GM12878 (cell line): ENCODE measurements around the gene IL36RN. TPM values are rescaled to one million over a fixed set of nuclear protein-coding genes. Genes with fewer than 3 reads are reported as not detected.

ENCODE experiments used
- ATAC-seq: fragments of 200-7000 bp; cut with Tn5 transposase; 3 replicates; pipeline ENCODE4 v1.9.1; 2020; ENCODE audit warnings: mild to moderate bottlenecking, moderate library complexity
- BruUV-seq: library from RNA; stranded (reverse); fragments of 400-500 nt; replicated peaks from 2 replicates; lab custom pipeline; 2021; lab: Mats Ljungman, UMichigan
- CTCF ChIA-PET: fragments of 300-600 bp; sonication (Branson Sonifier 250); formaldehyde crosslinking; extraction: SDS; loops from one replicate; lab custom pipeline; 2021; ENCODE audit warnings: inconsistent platforms; lab: Yijun Ruan, JAX
- POLR2A ChIA-PET: fragments of 350-600 bp; formaldehyde crosslinking; extraction: SDS; loops from one replicate; lab custom pipeline; 2021; ENCODE audit warnings: inconsistent platforms; lab: Charles Lee
- RAD21 ChIA-PET: fragments of 300-600 bp; sonication (Branson Sonifier 250); formaldehyde crosslinking; loops from one replicate; lab custom pipeline; 2023; ENCODE audit warnings: antibody characterized with exemption; ENCODE audit not compliant: unreplicated experiment; lab: Charles Lee
- SMC1A ChIA-PET: fragments of 300-600 bp; sonication (Branson Sonifier 250); formaldehyde crosslinking; loops from one replicate; lab custom pipeline; 2023; ENCODE audit not compliant: unreplicated experiment, uncharacterized antibody; lab: Charles Lee
- DNase-seq: peaks from one replicate; pipeline ENCODE4 v3.0.0-alpha.2; 2011; ENCODE audit warnings: low read depth, low spot score
- FAIRE-seq: peaks from 3 replicates; lab custom pipeline; 2011; peaks lifted over from hg19 to GRCh38; lab: Jason Lieb, UNC
- H2AFZ ChIP-seq: 2 replicates; pipeline ENCODE4 v1.6.0; 2011; ENCODE audit warnings: low read depth, low read length, control low read depth; ENCODE audit not compliant: control insufficient read depth
- H3K27ac ChIP-seq: 2 replicates; pipeline ENCODE4 v1.5.1; 2011; ENCODE audit warnings: control low read depth; ENCODE audit not compliant: control insufficient read depth, insufficient read depth
- H3K27me3 ChIP-seq, 2 experiments: replicated peaks in 1 of 2; 2 replicates each; pipeline versions ENCODE4 v1.6.0 to v1.6.1; 2011; ENCODE audit warnings: low read length in 1 of 2; ENCODE audit not compliant: control insufficient read depth in 2 of 2, insufficient read depth in 2 of 2
- H3K36me3 ChIP-seq, 2 experiments: 2 replicates each; pipeline ENCODE4 v1.5.1; 2011; ENCODE audit warnings: low read length in 1 of 2; ENCODE audit not compliant: control insufficient read depth in 2 of 2, insufficient read depth in 2 of 2
- H3K4me1 ChIP-seq: 2 replicates; pipeline ENCODE4 v1.6.1; 2011; ENCODE audit warnings: mild to moderate bottlenecking, low read length, moderate library complexity, mixed read lengths; ENCODE audit not compliant: control insufficient read depth, insufficient read depth
- H3K4me2 ChIP-seq: 2 replicates; pipeline ENCODE4 v1.6.0; 2011; ENCODE audit warnings: control low read depth; ENCODE audit not compliant: control insufficient read depth, insufficient read depth
- H3K4me3 ChIP-seq: fragments of 200-600 bp; sonication (generic); 2 replicates; pipeline ENCODE4 v1.5.1; 2016
- H3K79me2 ChIP-seq: 2 replicates; pipeline ENCODE4 v1.6.0; 2011; ENCODE audit warnings: low read length; ENCODE audit not compliant: control insufficient read depth, insufficient read depth
- H3K9ac ChIP-seq: 2 replicates; pipeline ENCODE4 v1.8.0; 2011; ENCODE audit warnings: low read length, control low read depth, mixed read lengths; ENCODE audit not compliant: control insufficient read depth, insufficient read depth
- H3K9me3 ChIP-seq: replicated peaks from 3 replicates; pipeline ENCODE4 v1.5.1; 2011; ENCODE audit warnings: mild to moderate bottlenecking, low read length; ENCODE audit not compliant: control insufficient read depth, insufficient read depth
- H4K20me1 ChIP-seq: 2 replicates; pipeline ENCODE4 v1.6.0; 2011; ENCODE audit not compliant: control insufficient read depth, insufficient read depth
- CHD2 ChIP-seq: IDR thresholded peaks from 2 replicates; pipeline ENCODE4 v1.6.1; 2011; ENCODE audit warnings: low read depth, low read length, improper control_type of control experiment, borderline replicate concordance
- EED ChIP-seq: sonication (generic); IDR thresholded peaks from 2 replicates; pipeline ENCODE4 v1.6.1; 2016; ENCODE audit warnings: antibody characterized with exemption, low read depth
- EP300 ChIP-seq, 2 experiments: fragments of 150-350 bp in 1 of 2; IDR thresholded peaks; 2 replicates each; pipeline ENCODE4 v1.6.1; 2011 to 2012; ENCODE audit warnings: low read depth in 2 of 2, low read length in 2 of 2, borderline replicate concordance in 1 of 2, improper control_type of control experiment in 1 of 2, inconsistent platforms in 1 of 2; ENCODE audit not compliant: control insufficient read depth in 1 of 2
- ESRRA ChIP-seq: IDR thresholded peaks from 2 replicates; pipeline ENCODE4 v1.6.1; 2012; ENCODE audit warnings: mild to moderate bottlenecking, low read length, improper control_type of control experiment
- NFXL1 ChIP-seq: fragments of 450-650 bp; IDR thresholded peaks from 2 replicates; pipeline ENCODE4 v1.6.1; 2017; ENCODE audit warnings: antibody characterized with exemption, mild to moderate bottlenecking, borderline replicate concordance
- NR2C1 ChIP-seq: fragments of 450-650 bp; IDR thresholded peaks from 2 replicates; pipeline ENCODE4 v1.6.1; 2017; ENCODE audit warnings: antibody characterized with exemption, mild to moderate bottlenecking, moderate library complexity
- RAD21 ChIP-seq: IDR thresholded peaks from 2 replicates; pipeline ENCODE4 v1.6.1; 2011; ENCODE audit warnings: mild to moderate bottlenecking, low read depth, low read length, moderate library complexity; ENCODE audit not compliant: insufficient read depth
- RUNX3 ChIP-seq: IDR thresholded peaks from 2 replicates; pipeline ENCODE4 v1.6.1; 2012; ENCODE audit warnings: low read length, inconsistent platforms
- SRF ChIP-seq, 2 experiments: IDR thresholded peaks; 2 replicates each; pipeline ENCODE4 v1.6.1; 2011; ENCODE audit warnings: low read depth in 2 of 2, low read length in 2 of 2, mild to moderate bottlenecking in 1 of 2, moderate library complexity in 1 of 2
- ZNF207 ChIP-seq: fragments of 450-650 bp; IDR thresholded peaks from 2 replicates; pipeline ENCODE4 v1.6.1; 2014; ENCODE audit warnings: antibody characterized with exemption, mild to moderate bottlenecking, borderline replicate concordance
- WGBS: methylation state at CpG from one replicate; pipeline ENCODE4 v1.1.6; 2016; ENCODE audit warnings: low lambda C conversion rate; ENCODE audit not compliant: insufficient replicate concordance, insufficient coverage; ENCODE audit errors: missing lambda C conversion rate; 5-methylcytosine and 5-hydroxymethylcytosine counted together
- in situ Hi-C: fragments of 300-500 bp; cut with MboI; formaldehyde crosslinking; loops from 9 replicates; pipeline ENCODE4 v1.14.3; 2018; ENCODE audit warnings: mixed read lengths
- intact Hi-C: fragments of 100-400 bp; cut with micrococcal nuclease; formaldehyde crosslinking; loops from one replicate; pipeline ENCODE4 v1.14.2; 2022; ENCODE audit not compliant: unreplicated experiment
- polyA plus RNA-seq, 11 experiments: library from polyadenylated mRNA; depleted of rRNA in 4 of 11; unstranded in 6 of 11; stranded (reverse) in 5 of 11; fragments of >200 nt; fragmentation: Nextera tagmentation in 4 of 11; fragmentation: Illumina TruSeq in 1 of 11; extraction: Ambion mirVana in 4 of 11; extraction: Trizol in 1 of 11; gene quantifications; 1 replicate in 1 of 11; 2 replicates in 10 of 11; pipeline versions ENCODE4 v1.2.1 to v1.2.3, GENCODE V29; 2011 to 2016; ENCODE audit warnings: inconsistent platforms in 2 of 11, missing spikeins in 2 of 11, low read depth in 1 of 11
- total RNA-seq, 4 experiments: library from RNA; depleted of rRNA in 3 of 4; stranded (reverse); fragments of >200 nt in 3 of 4; fragmentation: Illumina TruSeq in 1 of 4; extraction: Trizol in 1 of 4; gene quantifications; 2 replicates each; pipeline versions ENCODE4 v1.2.1 to v1.2.3, GENCODE V29; 2013 to 2021
- TF ChIP-seq, protein P1 (sequence below): IDR thresholded peaks from 2 replicates; pipeline ENCODE4 v1.6.1; 2012; ENCODE audit warnings: low read depth, low read length, improper control_type of control experiment

Gene IL36RN
- total and polyA plus RNA-seq, 10 of the 15 experiments (the other 5 are each of a cell fraction or from before 2014, with no cell fraction given), result not detected

DNA sequence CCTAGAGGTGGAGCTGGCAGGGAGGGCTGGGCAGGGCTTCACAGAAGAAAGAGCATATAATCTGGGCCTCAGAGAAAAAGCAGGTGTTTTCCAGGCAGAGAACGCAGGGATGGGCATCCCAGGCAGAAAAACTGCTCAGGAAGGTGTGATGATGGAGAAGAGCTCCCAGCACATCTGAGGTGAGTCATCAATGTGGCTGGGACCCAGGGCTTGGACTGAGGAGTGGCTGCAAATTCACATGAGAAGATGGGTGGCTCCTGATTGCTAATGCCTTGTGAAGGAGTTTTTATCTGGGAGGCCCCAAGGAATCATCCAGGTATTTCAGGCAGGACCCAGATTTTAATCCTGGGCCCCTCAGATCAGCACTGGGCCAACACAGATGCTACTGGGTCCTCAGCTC is 18.9 kb downstream of the IL36RN start:
- DNase-seq (no peak), FAIRE-seq (no peak)
- POLR2A ChIA-PET, result interaction anchor here (0.6 kb wide), 1 partner anchor 22 kb away, joined by 4 read pairs; no protein-coding TSS in a partner anchor
- Histone ChIP-seq H3K9me3 (no peaks in the 10 kb centered on the region), H3K4me2 (no peak overlapping the region), H3K27ac (no peak overlapping the region), H3K79me2 (no peaks in the 10 kb centered on the region), H3K36me3 (no peaks in the 10 kb centered on the region), H4K20me1 (no peaks in the 10 kb centered on the region), H3K27me3 (no peaks in the 10 kb centered on the region; a peak in 1 of 4 replicates)
- CTCF ChIA-PET, result interaction anchor here (1.4 to 11.8 kb wide), 5 partner anchors 10 to 328 kb away, joined by 3 to 182 read pairs (median 5); partner anchors contain the start of gene IL1F10
- in situ Hi-C loops, result no loop called here
- intact Hi-C loops, result no loop called here
- SMC1A ChIA-PET, result interaction anchor here (1.2 to 2.6 kb wide), 2 partner anchors 21 to 60 kb away, joined by 3 to 12 read pairs; no protein-coding TSS in a partner anchor
- TF ChIP-seq SRF (IDR thresholded peaks at IDR 0.05; ENCODE audit: low read depth in 2 of 2, low read length in 2 of 2) (no peak), EP300 (IDR thresholded peaks at IDR 0.05; ENCODE audit: borderline replicate concordance in 1 of 2, control insufficient read depth in 1 of 2, low read depth in 2 of 2, low read length in 2 of 2) (no peak), RUNX3 (no peak), ESRRA (no peak), NR2C1 (no peak), NFXL1 (no peak), EED (no peak), ZNF207 (no peak), RAD21 (no peak), CHD2 (no peak)
- TF ChIP-seq, protein P1, sequence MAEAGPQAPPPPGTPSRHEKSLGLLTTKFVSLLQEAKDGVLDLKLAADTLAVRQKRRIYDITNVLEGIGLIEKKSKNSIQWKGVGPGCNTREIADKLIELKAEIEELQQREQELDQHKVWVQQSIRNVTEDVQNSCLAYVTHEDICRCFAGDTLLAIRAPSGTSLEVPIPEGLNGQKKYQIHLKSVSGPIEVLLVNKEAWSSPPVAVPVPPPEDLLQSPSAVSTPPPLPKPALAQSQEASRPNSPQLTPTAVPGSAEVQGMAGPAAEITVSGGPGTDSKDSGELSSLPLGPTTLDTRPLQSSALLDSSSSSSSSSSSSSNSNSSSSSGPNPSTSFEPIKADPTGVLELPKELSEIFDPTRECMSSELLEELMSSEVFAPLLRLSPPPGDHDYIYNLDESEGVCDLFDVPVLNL, result no peak
- TF ChIP-seq, all 136 proteins: peak for 0
- BruUV-seq, result no TSS peak
- no peak overlapping the region for H3K4me3 ChIP-seq
- WGBS, result 0% methylated on average over 1 of the region's 1 CpG
- no peaks in the 10 kb centered on the region for H3K4me1 ChIP-seq
- H3K9ac ChIP-seq, result no peak overlapping the region
- ATAC-seq, result no peak
- RAD21 ChIA-PET, result no interaction called here
- H2AFZ ChIP-seq, result no peak overlapping the region
